GM18519 (cell line): Measurements from ENCODE around the gene MLLT3.

Experiments
- ATAC-seq: cut with Tn5 transposase; IDR thresholded peaks from one replicate; pipeline ENCODE4 v1.9.1; 2021; ENCODE audit warnings: mild to moderate bottlenecking, moderate library complexity; ENCODE audit not compliant: unreplicated experiment, low FRiP score

The MLLT3 gene

DNA sequence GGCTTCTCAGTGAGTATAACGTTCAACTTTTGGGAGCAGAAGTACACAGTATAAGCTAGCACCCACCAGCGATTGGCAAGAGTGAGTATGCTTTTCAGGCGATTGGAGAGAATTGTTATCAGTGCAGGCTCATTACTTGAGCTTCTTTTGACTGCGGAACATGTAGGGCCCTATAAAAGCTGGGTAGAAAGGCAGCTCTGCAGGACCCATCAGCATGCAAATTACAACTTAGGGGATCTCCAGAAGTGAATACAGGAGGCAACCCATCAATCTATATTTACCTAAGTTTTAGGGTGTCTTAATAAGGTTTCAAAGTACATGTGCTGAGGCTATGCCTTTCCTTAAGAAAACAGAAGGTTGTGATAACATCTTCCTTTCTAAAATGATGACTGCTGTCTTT lies 225.0 kb downstream of the MLLT3 start:
- no peak for ATAC-seq

DNA sequence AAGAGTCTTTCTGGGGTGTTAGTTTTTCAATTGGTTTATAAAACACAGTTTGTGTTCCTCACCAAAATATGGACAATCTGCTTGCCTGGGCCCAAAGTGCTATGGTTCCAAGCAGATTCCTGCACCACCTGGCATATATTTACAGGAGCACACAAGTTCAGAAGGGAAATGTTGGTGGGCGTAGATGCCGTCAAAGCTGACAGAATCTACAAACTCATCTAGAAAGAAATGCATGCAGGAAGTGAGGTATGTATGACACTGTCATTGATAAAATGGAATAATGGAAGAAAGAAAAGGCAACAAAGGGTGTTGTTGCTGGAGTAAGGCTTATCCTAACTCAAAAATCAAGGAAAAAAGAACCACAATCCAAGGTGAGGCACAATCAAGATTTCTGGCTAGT lies 225.8 kb downstream of the MLLT3 start:
- no peak for ATAC-seq

DNA sequence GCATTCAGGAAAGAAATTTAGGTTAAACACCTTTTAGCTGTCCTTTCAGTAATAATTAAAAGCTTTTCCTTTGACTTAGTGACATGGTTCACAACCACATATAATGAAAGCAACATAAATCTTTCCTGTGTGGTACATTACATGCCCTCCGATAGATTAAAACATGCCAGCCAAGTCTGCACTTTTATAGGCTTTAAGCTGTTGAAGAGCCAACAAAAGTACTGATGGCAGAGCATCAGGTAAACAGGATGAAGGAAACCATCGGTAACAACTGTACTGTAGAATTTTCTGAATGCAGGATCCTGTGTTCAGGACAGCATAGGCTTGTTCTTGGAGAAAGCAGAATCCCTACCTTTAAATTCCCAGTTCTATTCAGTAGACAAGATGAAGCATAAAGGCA lies 226.6 kb downstream of the MLLT3 start:
- ATAC-seq = no peak

DNA sequence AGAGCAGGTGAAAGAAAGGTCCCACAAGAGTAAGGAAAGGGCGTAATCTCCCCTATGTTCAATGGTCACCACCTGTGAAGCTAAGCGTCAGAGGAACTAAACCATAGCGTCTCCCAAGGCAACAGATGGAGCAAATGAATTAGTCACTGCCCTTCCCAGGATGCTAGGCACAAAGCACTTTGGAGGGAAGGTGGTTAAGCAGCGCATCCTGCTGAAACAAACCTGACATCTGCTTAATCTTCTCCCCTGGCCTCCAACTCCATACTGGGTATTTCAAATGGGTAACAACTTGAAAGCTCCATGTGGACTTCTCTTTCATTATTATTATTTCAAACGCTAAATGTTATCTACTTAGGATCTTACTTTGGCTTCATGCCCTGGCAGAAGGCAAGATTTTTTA lies 227.3 kb downstream of the MLLT3 start:
- ATAC-seq = no peak

DNA sequence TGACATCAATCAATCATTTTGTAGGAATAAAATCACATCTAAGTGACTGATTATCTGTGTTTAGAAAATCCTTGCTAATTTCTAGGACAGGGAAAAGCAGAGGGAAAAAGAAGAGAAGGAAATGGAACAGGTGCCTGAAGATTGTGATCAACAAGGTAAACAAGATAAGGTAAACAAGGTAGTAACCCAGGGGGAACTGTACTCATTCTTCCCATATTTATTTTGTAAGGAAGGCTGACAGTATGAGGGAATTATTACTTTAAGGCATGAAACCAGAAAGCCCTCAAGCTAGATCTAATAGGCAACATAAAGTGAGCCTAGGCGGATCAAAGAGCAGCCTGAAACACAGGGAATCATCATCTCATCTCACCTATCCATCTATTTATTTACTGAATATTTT lies 231.1 kb downstream of the MLLT3 start:
- no peak for ATAC-seq

DNA sequence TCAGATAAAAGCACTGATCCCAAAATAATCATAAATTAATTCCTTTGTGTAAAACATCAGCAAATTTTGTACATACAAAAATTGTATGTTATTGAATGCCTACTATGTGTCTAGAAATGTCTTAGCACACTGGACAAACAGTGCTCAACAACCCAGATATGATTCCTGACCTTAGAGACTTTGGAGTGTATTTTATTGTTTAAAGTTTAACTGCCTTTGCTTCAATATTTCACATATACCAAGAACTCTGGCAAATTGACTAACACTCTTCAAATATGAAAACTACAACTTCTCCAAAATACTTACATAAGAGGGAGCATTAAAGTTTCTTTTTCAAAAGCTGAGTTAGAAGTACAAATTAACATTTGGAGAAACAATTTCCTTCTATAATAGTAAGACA lies 231.9 kb downstream of the MLLT3 start:
- ATAC-seq = no peak

DNA sequence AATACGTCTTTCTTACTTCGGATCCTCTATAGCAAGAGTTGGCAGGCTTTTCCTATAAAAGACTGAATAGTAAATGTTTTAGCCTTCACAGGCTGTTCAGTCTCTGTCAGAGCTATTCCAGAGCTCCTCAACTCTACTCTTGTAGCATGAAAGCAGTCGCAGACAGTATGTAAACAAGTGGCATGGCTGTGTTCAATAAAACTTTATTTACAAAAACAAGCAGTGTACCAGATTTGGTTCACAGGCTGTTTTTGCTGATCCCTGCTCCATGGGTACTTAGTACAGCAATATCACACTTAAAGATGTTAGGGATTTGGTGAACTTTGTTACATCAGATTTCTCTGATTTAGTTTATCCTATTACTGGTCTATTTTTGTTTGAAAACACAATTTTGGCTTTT lies 235.2 kb downstream of the MLLT3 start:
- ATAC-seq = no peak

DNA sequence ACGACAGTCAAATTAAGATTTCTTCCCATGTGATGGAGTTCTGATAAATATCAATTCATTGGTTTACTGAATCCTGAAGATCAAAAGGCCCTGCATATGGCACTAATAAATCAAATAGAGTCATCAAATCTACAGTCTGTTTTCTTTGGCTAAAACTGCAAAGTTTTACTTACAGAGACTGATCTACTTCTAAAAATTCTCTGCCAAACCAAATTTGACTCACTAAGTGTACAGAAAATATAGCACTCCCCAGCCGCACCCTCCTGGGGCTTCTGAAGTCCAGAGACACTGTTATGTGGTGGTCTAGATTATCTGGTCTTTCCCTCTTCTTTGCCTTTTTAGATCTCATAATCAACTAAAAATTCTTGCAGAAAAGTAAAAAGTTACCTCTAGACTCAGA lies 237.7 kb downstream of the MLLT3 start:
- ATAC-seq = no peak

DNA sequence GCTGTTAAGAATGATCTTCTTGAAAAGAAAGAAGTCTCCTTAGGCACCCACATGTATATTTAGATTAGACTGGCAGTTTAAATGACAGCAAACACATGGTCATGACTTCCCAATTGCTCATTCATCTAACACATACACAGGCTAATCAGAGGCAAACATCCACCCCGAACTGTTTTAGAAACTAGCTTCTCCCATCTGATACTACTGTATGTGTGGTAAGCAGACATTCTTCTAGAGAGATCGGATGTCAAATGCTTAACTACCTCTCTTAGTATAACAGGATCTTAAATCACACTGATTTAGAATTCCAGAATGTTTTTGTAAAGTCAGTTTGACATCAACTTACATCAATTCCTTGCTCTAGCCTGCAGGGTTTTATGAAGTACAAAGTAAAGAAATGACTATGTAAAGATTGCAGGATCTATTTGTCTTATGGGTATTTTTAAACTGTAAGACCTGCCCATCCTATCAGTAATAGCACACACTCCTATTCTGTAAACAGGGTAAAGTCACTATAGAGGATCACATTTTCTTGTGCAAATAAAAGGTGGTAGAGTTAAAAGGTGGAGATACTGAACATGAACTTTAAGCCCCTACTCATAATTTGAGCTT lies 239.7 kb downstream of the MLLT3 start:
- peak; percentile 71 for ATAC-seq

DNA sequence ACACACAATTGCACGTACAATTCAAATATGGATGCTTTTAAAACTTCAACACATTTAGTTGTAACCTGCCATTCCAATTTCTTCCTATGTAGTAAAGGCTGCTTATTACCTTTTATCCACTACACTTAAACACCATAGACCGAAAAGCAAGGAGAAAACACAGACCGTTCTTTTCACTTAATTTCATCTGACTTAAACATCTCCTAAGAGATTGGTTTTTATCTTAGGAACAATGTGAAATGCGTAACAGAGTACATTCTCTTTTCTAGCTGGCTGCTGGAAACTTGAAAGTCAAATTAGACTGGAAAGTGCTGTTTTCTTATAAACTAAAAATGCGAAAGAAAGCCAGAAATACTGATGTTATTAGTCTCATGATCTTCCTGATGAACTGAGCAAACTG lies 241.8 kb downstream of the MLLT3 start:
- no peak for ATAC-seq

DNA sequence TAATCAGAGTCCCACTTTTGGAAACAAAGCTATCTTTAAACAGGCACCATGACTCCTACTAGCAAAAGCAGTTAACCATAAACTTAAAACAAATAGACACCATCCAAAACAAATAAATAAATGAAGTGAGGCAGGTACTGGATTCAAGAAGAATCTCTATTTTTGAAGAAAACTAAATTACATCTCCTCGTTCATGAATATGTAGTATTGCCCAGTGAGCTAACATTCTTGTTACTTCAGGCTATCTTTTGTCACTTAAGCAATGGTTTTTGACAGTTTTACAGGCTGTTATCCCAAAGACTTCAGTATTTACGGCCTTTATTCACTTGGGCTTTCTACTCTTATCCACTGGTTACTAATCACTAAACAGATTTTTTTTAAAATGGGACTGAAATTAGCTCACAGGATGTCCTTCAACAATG lies 242.5 kb downstream of the MLLT3 start:
- no peak for ATAC-seq

DNA sequence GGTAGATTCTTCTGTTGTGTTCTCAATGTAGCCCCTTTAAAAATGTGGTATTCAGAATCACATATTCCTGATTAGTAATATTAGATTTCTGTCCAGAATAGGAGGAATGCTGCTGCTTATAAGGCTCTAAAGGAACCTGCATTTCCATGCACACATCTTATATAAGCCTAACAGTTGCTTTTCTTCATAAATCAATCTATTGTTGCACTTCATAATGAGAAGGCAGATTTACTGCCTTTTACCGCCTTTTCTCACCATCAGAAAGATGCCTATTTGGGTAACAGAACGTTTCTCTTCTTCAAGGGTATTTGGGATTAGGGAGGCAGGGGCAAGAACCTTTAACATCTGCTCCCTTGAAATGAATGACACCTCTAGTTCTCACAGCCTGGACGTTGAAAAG lies 243.4 kb downstream of the MLLT3 start:
- ATAC-seq = no peak

DNA sequence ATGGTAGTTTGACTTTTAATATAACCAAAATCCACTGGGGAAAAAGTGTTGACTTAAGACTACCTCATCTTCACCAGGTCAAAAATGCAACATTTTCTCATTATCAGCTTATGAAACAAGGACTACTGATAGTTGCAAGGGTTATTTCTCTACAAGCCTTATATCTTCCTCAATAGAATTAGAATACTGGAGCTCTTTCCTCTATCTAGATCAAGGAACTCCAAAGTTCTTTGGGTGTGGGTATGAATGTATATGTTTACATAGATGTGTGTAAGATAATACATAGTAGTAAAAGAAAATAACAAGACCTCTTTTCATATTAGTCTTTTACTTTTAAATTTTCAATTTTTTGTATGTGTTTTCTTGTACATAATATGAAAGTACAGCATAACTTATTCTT lies 244.5 kb downstream of the MLLT3 start:
- ATAC-seq = no peak

DNA sequence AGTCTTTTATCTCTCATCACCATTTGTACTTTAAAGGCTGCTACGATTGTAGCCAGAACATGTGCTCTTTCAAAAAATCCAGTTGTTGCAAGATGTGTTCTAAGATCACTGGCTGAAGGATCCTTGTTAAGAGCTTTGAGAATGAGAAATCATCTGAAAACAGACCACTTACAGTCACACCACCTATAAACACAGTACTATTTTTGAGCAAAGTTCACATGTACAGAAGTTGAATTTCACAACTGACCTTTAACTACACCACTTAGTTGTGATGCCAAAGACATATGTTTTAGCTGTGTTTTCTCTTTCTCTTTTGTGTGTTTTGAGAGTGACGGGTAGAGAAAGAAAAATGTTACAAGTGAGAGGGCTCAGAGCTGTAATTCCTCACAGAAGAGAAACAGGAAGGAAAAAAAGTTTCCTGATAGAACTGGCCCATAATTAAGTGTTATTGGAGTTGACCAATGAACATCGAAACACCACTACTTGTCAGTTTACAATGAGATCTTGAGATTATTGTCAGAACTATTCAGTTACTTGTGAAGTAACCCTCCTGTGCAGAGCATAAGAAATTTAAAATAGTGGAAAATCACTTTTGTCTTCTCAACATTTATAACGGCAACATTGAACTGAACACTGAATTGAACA lies 245.4 kb downstream of the MLLT3 start:
- ATAC-seq = no peak

DNA sequence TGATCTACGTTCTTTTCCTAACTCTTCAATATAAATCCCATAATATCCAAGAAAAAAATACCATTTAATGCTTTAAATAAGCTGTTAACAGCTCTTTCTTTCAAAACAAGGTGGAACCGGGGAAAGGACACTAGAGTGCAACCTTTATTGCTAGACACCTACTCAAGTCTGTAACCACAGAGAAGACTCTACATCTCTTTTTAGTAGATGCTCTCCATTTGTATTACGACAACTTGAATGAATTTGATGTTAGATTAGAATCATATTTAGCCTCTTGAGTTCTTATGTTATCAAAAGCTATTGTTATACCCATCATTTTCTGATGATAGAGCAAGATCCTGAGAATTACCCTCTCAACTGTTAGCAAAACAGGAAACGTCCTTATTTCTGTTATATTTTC lies 246.3 kb downstream of the MLLT3 start:
- ATAC-seq = no peak

DNA sequence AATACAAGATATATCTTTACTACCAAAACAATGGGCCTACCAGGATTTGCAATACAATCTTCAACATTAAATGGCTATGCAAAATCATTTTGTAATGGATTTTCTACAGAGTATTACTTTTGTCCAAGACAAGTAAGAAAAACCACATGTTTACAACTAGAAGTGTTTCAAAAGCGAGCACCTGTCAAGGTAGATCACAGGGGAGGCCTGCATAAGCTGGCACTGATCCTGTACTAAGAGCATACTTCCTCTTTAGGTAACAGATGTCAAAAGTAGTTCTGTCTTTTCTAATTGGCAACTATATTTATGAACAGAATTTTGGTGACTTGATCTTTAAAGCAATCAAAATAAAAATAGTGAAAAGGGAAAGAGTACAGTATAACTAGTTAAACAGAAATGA lies 249.0 kb downstream of the MLLT3 start:
- ATAC-seq = no peak

DNA sequence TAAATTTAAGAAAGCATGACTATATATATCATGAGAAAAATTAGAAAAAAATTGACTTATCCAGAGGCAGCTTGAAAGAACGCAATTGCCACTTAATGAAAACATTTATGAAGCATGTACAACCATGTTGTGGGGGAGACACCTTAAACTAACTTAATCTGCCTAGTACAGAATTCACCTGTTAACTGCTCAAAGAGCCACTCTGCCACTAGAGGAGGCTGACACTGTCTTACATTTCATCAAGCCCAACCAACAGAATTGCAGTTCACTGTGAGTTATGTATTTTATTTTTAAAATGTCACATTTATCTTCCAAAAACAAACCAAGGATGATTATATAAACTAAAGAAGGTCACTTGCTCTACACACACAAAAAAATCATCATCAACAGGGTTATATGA lies 252.9 kb downstream of the MLLT3 start:
- no peak for ATAC-seq

DNA sequence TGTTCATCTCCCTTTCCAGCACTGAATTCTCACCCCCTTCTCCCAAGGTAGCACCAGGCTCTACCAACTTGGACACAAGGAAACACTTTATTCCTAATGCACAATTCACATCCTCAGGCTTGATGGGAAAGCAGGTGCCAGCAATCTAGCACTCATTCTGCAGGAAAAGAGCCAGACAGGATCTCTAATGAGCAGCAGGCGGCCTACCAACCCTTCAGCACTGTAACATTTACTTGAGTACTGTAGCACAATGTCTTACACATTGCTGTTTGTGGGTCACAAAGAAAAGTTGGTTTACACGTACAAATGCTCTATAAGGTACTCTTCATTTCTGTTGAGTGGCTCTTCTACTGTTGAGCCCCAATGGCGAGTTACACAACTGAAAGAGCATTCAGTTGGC lies 254.4 kb downstream of the MLLT3 start:
- no peak for ATAC-seq

DNA sequence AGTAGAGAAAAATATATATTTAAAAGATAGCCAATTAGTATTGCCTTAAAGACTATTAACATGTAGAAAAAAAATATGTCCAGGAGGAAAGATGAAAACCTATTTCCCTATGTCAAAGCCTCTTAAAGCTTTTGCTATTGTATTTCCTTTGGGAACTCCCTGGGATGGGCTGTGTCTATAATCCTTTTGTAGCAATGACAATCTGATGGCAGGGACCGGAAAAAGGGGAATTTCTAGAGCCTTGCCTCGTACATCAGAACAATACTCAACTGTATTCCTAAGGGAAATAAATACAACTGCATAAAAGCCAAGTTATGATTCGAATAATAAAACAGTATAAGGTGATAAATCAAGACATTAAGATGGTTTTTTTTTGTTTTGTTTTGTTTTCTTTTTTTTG lies 257.3 kb downstream of the MLLT3 start:
- ATAC-seq = no peak

DNA sequence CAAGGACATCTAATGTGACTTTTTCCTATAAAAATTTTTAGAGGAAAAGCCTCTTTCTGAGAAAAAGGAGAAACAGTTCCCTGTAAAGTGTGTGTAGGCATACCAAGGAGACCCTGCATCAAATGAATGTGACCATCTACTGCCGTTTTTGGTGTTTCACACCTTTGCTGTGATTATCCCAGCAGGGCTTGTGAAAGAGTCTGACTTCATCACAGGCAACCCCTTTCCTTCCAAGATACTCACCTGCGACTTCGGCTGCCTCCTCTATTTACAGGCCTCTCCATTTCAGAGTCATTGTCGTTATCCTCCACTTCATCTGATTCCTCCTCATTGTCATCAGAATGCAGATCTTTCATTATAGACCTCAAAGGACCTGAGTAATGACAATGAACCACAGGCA lies 259.1 kb downstream of the MLLT3 start:
- no peak for ATAC-seq

DNA sequence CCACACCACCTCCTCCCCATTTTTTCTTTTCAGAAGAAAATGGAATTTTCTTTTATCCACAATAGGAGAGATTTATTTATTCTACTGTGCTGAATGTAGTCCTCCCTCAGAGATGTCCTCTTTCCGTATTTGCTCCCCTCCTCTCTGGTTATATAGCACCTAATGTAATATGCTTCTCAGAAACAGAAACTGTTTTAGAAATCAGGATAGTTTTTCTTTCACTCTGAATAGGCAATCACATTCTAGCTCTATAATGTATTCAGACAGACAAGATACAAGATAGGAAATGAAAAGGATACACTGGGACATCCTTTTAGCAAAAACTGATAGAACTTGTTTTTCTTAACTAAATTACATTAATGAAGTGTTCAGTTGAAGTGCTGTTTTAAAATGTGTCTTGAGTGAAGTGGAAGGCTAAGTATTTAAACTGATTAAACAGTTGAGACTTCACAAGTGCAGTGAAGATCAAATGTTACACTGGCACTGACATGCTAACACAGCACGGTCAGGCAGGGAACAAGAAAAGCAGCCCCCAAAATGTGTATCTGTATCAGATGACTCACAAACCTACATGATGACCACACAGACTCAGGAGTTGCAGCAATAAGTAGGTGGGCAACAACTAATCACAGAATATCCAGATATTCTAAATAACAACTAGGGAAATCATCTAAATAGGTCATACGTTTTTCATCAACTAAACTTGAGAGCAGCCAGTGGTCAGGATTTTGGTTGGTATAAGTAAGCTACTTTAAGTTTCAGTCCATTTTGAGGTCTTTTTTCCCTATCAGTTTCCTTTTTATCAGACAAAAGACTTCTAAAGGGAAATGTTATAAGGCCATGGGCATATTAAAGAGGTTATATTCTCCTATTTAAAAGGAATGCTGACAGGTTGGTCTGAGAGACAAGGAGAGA lies 260.4 kb downstream of the MLLT3 start:
- peak; percentile 56 for ATAC-seq

DNA sequence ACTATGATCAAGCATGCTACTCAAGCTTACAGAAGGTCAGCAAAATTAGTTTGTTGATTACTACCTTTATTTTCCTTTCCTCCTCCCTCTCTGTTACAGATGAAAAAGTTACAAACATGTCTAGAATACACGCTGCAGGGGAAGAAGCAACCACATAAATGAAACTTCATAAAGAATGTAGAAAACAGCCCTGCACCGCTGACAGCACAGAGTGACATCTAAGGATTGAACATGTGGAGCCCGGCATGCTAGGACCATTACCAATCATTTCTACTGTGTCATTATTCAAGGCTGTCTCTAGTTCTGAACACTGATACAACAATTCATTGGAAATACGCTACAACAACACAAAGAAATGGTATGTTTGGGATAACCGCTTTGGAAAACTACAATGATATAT lies 261.1 kb downstream of the MLLT3 start:
- ATAC-seq = no peak
